NCI-H146 treated with DMSO at 0.1 percent for 48 hours (cell line): ENCODE data around the gene ZGPAT.
"Not testable (repeated sequence)": the region's sequence is repeated elsewhere in the genome, so short reads cannot be mapped to it uniquely, and the experiment has no call there.

Experiments
- DNase-seq: peaks from one replicate; lab custom pipeline; 2025; ENCODE audit not compliant: unreplicated experiment; lab: John Stamatoyannopoulos, UW

The ZGPAT gene

GRCh38 chr20:63702036-63702665 lies 5.7 kb upstream of the ZGPAT start:
- no peak for DNase-seq

DNA sequence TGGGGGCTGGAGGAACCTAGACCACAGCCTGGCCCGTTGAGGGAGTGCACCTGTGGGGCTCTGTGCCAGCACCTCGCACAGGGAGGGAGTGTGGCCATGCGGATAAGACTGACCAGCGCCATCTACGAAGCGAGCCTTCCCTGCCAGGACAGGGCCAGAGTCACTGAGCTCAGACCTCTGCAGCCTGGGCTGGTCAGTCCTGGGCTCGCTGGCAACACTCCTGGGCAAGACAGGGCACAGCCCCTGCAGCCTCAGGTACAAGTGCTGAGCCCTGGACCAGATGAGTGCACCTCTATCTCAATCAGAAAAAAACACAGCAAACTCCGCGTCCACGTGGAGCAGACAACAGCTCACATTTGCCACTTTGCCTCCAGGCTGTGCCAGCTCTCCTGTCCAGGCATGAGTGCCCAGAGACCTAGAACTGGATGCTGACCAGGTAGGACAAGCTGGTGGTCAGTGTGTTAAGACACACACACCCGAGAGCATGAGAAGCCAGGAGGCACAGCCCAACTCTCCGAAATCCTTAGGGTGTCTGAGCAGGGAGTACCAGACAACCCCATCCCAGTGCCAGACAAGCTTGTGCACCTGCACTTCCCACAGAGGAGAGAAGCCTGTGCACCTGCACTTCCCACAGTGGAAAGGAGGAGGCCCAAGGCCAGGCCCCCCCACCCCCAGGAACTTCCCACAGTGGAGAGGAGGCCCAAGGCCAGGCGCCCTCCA lies 4.9 kb upstream of the ZGPAT start:
- no peak for DNase-seq

GRCh38 chr20:63703471-63703975 lies 4.3 kb upstream of the ZGPAT start:
- DNase-seq = no peak

GRCh38 chr20:63703976-63704748 lies 3.7 kb upstream of the ZGPAT start:
- no peak for DNase-seq

DNA sequence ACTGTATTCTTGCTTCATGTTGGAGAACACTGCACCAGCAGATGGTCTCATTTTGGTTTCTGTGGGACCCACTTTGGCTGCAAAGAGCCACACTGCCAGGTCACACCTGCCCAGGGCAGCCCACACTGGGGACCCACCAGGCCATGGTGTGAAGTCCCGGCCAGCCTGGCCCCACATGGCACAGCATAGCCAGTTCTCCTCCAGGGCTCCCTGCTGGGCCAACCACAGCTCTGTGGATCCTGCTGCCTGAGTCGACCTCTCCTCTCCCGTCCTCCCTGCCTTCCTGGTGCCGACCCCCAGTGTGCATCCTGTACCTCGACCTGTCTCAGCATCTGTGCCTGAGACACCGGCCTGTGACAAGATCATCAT lies 3.1 kb upstream of the ZGPAT start:
- no peak for DNase-seq

GRCh38 chr20:63705232-63706026 lies 2.4 kb upstream of the ZGPAT start:
- DNase-seq = no peak

- DNase-seq = no peak
Observed at GRCh38 chr20:63706027-63706695, 1.7 kb upstream of the ZGPAT start.

DNA sequence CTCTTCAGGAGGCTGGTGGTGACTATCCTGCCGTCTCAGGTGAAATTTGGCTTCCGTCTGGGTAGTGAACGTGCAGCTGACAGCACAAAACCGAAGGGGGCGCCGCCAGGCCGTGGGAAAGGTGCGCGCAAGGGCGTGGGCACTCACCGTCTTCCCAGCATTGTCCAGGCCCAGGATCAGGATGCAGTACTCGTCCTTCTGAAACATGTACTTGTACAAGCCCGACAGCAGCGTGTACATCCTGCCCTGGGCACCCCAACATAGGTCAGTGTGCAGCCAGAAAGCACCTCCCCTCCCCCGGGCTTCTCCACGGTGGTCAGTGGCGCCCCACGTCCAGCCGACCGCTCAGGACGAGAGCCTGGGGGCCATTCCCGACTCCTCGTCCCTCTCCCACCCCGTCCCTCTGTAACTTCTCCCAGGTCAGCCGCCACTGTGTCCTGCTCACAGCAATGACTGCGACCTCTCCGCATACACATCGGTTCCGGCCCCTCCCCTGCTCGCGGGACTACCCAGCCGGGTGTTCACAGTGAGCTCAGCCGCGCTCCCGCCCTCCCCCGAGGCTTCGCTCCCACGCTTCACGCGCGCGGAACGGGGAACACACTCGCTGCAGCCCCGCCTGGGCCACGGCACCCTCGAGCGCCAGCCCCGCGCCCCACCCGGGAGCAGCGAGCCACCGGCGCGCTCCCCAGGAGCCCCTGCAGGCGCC lies 834 bp upstream of the ZGPAT start:
- DNase-seq = peak; percentile 18

DNA sequence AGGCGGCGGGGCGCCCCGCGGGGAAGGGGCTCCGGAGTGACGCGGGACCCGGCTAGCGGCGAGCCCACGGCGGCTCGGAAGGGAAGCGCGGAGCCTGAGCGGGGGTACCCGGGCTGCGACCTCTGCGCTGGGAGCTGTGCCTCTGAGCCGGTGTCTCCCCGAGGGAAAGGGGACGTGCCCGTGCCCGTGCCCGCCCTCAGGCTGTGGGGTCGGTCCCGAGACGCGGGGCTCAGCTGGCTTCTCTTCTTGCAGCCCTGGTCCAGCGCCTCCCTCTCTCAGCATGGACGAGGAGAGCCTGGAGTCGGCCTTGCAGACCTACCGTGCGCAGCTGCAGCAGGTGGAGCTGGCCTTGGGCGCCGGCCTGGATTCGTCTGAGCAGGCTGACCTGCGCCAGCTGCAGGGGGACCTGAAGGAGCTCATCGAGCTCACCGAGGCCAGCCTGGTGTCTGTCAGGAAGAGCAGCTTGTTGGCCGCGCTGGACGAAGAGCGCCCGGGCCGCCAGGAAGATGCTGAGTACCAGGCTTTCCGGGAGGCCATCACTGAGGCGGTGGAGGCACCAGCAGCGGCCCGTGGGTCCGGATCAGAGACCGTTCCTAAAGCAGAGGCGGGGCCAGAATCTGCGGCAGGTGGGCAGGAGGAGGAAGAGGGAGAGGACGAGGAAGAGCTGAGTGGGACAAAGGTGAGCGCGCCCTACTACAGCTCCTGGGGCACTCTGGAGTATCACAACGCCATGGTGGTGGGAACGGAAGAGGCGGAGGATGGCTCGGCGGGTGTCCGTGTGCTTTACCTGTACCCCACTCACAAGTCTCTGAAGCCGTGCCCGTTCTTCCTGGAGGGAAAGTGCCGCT lies 686 bp downstream of the ZGPAT start:
- DNase-seq = no peak

GRCh38 chr20:63709149-63709527 lies 1.3 kb downstream of the ZGPAT start:
- no peak for DNase-seq

DNA sequence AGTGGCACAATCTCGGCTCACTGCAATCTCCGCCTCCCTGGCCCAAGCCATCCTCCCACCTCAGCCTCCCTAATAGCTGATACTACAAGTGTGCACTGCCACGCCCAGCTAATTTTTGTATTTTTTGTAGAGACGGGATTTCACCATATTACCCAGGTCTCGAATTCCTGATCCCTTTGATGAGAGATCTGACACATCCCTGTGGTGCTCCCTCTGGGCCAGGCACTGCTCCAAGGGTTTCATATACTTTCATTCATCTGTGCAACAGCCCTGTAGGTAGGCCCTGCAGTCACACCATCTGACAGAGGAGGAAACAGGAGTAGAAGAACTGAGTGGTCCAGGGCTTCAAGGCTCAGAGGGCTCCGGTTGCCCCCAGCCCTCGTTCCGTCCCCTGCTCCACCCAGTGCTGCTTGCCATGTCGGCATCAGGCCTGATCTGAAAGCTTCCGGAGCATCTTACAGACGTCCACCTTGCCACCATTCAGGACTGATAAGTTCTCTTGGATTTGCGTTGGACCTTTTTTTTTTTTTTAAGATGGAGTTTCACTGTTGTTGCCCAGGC lies 3.3 kb downstream of the ZGPAT start:
- no peak for DNase-seq

GRCh38 chr20:63712191-63712590 lies 4.4 kb downstream of the ZGPAT start:
- DNase-seq = no peak

DNA sequence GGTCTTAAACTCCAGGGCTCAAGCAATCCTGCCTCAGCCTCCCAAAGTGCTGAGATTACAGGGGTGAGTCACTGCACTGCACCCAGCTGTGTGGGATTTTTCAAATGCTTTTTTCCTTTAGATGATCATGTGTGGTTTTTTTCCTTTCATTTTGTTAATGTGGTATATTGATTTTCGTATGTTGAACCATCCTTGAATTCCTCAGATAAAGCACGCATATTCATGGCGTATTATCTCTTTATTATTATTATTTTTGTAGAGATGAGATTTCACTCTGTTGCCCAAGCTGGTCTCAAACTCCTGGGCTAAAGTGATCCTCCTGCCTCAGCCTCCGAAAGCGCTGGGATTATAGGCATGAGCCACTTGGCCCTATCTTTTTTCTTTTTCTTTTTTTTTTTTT lies 7.0 kb downstream of the ZGPAT start:
- DNase-seq = no peak

DNA sequence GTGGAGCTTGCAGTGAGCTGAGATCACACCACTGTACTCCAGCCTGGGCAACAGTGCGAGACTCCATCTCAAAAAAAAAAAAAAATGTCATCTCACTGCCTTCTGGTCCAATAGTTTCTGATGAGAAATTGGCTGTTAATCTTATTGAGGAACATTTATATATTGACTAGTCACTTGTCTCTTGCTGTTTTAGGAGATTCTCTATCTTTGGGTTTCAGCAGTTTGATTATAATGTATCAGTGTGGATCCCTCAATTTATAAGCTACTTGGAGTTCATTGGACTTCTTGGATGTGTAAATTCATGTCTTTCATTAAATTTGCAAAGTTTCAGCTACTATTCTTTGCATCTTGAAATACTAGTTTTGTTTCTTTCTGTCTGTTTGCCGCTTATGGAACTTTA lies 11.2 kb downstream of the ZGPAT start:
- no peak for DNase-seq

- not testable (repeated sequence) for DNase-seq
Observed at GRCh38 chr20:63722967-63723622, 15.3 kb downstream of the ZGPAT start.

- not testable (repeated sequence) for DNase-seq
Observed at GRCh38 chr20:63730189-63730733, 22.4 kb downstream of the ZGPAT start.

DNA sequence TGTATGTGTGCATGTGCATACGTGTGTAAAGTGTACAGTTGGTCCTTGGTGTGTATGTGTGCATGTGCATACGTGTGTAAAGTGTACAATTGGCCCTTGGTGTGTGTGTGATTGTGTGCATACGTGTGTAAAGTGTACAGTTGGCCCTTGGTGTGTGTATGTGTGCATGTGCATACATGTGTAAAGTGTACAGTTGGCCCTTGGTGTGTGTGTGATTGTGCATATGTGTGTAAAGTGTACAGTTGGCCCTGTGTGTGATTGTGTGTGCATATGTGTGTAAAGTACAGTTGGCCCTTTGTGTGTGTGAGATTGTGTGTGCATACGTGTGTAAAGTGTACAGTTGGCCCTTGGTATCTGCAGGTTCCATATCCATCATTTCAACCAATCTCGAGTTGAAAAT lies 23.6 kb downstream of the ZGPAT start:
- no peak for DNase-seq
